ENCODE data around the gene SDK1.

DNA sequence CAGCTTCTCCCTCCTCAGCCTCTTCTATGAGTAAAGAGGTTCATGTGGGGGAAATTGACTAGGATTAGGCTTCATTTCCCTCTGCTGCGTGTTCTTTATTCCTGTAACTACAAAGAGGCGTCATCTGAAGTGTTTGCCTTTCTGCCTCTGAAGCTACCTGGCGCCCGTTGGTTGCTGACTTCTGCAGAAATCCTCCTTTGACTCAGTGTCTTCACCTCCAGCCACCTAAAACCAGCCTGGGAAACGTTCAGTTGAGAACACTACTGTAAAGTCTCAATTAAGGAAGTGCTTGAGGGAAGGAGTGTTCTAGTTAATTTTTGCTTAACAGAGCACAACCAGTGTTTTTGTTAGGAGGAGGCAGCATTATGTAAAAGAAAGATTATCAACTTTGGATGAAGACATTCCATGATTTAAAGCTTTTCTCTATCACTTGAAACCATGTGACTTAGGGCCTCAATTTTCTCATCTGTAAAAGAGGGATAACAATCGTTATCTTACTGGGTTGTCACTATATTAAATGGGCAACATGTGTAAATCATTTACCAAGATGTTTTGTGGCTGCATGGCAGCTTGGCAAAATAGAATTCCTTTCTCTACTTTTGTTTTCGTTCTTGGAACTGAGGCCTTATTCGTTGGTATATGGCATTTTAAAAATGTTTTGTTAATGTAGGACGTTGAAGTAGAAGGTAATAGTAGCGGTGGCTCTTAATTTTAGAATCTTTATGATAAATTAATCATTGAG is 642.9 kb downstream of the SDK1 start:
- no peak for TF ChIP-seq POLR2A (IDR thresholded peaks at IDR 0.05; ENCODE audit: low read length)
- no peak for TF ChIP-seq GATA1 (IDR thresholded peaks at IDR 0.05; ENCODE audit: low read depth, low read length)
